NCI-H2107 treated with DMSO at 0.1 percent for 48 hours (cell line): Measurements from ENCODE around the gene TAS2R10.
"Not testable (repeated sequence)": the region's sequence is repeated elsewhere in the genome, so short reads cannot be mapped to it uniquely, and the experiment has no call there.

Experiments
- DNase-seq: peaks from one replicate; lab custom pipeline; 2025; ENCODE audit not compliant: unreplicated experiment; lab: John Stamatoyannopoulos, UW

Gene TAS2R10, protein sequence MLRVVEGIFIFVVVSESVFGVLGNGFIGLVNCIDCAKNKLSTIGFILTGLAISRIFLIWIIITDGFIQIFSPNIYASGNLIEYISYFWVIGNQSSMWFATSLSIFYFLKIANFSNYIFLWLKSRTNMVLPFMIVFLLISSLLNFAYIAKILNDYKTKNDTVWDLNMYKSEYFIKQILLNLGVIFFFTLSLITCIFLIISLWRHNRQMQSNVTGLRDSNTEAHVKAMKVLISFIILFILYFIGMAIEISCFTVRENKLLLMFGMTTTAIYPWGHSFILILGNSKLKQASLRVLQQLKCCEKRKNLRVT

GRCh38 chr12:10826258-10826657 lies at the start of gene TAS2R10:
Gene TAS2R10 (minus strand): TSS chr12:10826358. CDS start chr12:10826269, 89 bp downstream.
- no peak for DNase-seq

- DNase-seq, result no peak
Observed at GRCh38 chr12:10873378-10873777, 47.2 kb upstream of the TAS2R10 start.

DNA sequence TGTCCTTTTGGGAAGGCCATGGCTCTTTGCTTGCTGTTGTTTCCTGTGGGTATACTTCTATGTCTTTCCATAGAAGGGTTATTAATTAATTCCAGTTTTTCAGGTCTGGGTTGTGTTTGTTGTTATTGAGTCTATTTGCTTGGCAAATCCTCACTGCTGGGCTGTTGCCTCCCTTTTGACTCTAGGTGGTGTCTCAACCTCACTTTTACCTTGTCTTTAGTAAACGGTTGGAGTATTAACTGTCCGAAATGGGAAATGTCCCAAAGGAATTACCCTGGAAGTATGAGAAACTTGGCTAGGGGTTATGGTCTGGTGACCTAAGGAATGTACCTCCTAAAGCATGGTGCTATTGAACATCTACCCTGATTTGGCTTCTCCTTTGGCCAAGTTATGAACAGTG lies 41.2 kb upstream of the TAS2R10 start:
- no peak for DNase-seq

GRCh38 chr12:10863512-10864218 lies 37.5 kb upstream of the TAS2R10 start:
- no peak for DNase-seq

DNA sequence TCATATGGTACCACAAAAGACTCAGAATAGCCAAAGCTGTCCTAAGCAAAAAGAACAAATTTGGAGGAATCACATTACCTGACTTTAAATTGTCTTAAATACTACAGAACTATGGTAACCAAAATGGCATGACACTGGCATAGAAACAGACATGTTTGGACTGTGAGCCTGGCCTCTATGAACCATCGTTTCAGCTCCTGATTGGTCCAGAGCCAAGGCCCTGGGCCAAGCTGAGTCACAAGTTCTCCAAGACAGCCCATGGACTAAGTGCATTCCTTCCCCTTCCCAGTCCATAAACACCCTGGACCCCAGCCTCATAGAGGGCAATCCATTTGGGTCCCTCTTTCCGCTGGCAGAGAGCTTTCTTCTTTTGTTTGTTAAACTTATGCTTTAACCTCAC lies 35.2 kb upstream of the TAS2R10 start:
- DNase-seq, result no peak

GRCh38 chr12:10855807-10856206 lies 29.6 kb upstream of the TAS2R10 start:
- no peak for DNase-seq

DNA sequence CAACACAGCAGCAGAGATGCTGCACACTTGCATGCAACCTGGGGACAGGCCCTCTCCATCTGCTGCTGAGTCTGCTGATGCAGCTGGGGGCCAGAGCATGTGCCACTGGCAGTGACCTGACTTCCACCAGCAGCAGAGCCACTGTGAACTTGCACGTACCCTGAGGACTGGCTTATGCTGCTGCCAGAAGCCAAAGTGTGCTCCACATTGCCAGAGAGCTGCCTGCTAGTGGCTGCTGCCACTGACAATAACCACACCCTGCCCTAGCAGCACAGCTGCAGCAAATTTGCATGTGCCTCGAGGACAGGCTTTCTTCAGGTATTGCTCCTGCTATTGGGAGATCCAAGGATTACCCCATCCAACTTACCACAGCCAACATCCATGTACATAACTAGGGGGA lies 27.6 kb upstream of the TAS2R10 start:
- no peak for DNase-seq

- no peak for DNase-seq
Observed at GRCh38 chr12:10851243-10851858, 25.2 kb upstream of the TAS2R10 start.

GRCh38 chr12:10849425-10849878 lies 23.3 kb upstream of the TAS2R10 start, which contains the start of gene PRR4:
Gene PRR4 (minus strand): TSS chr12:10849475. CDS start chr12:10849437, 38 bp downstream.
- no peak for DNase-seq

DNA sequence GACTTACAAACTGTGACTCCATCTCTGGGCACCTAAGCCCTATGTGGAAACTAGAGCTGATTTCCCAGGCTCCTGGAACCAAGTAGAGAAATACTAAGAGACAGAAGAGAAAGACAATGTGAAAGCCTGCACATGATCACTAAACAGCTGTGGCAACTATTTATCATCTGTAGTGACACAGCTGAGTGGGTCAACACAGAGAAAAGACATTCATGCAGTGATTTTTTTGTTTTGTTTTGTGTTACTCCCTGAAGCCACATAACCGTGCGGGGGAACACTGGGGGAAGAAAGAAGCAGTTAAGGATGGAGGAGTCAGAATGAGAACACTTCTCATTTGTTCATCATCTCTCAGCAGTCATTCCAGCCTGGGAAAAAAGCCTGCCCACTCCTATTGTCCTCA lies 21.6 kb upstream of the TAS2R10 start:
- DNase-seq, result no peak

DNA sequence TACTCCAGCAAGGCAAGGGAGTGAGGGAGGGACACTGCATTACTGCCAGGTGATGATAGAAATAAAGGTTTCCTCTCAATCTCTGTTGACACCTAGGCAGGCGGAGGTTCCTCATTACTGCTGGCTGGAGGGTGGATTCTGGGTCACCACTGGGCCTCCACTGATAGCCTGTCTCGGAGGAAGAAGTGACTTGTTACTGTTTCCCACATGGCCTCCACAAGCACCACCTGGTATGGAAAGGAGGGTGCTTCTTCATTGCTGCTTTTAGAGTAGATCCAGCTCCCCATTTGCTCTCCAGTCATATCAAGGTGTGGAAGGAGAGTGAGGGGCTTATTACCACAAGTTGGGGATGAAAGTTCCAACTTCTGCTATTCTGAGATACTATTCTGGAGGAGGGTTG lies 16.7 kb upstream of the TAS2R10 start:
- no peak for DNase-seq

- DNase-seq, result no peak
Observed at GRCh38 chr12:10838461-10838860, 12.3 kb upstream of the TAS2R10 start.

- DNase-seq, result no peak
Observed at GRCh38 chr12:10829994-10830393, 3.8 kb upstream of the TAS2R10 start.

DNA sequence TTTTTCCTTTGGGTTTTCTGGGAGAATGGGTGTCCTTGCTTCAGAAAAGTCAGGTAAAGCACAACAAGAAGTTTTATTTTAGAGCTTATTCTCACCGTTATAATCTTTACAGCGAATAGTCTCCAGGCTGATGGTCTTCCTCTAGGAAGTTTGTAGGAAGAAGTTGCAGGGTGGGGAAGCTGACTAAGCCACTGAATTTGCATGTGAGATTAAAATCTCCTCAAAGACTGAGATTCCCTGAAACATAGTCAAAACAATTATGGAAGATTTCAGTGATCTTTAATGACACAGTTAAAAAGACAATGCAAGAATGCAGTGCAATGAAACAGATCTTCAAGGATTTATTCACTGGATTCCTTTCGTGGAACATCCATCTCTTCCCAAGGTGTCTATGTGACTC lies 1.2 kb downstream of the TAS2R10 start:
- no peak for DNase-seq

- no peak for DNase-seq
Observed at GRCh38 chr12:10811883-10812536, 14.1 kb downstream of the TAS2R10 start.

- no peak for DNase-seq
Observed at GRCh38 chr12:10810068-10810467, 16.1 kb downstream of the TAS2R10 start, which contains the start of gene TAS2R9. Gene TAS2R9 (minus strand): TSS chr12:10810168. CDS start chr12:10810075, 93 bp downstream.

- no peak for DNase-seq
Observed at GRCh38 chr12:10807186-10807585, 19.0 kb downstream of the TAS2R10 start, which contains the start of gene TAS2R8. Gene TAS2R8 (minus strand): TSS chr12:10807286. CDS start chr12:10806980, 306 bp downstream.

DNA sequence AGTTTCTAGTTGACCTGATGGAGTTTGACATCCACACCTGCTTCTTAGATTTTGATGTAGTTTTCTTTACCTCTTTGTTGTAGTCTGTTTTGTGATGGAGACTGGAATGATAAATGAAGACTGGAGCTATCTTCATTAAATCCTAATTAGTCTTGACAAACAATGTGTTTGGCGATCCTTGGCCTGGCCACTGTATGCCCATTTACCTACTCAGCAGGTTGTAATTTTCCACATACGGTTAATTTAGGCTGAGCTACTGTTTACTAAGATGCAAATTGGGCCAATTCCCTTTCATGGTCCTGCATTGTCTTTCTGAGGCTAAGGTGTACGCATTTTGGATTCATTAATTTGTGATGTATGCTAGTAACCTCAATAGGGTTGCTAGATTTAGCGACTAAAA lies 23.6 kb downstream of the TAS2R10 start, which contains the start of gene TAS2R7:
TAS2R7 (minus strand) TSS at position 41 of the 400 bp plus-strand sequence. CDS start 57 bp downstream, outside the sequence.
- no peak for DNase-seq

- no peak for DNase-seq
Observed at GRCh38 chr12:10801741-10802140, 24.4 kb downstream of the TAS2R10 start.

GRCh38 chr12:10794222-10794621 lies 31.9 kb downstream of the TAS2R10 start:
- no peak for DNase-seq

GRCh38 chr12:10791769-10792168 lies 34.4 kb downstream of the TAS2R10 start:
- not testable (repeated sequence) for DNase-seq
